K562 (cell line): Measurements from ENCODE around the gene MRPL27. TPM values are rescaled to one million over a fixed set of nuclear protein-coding genes. Genes with fewer than 3 reads are reported as not detected.

Experiments
- CTCF ChIP-seq, 3 experiments: IDR thresholded peaks in 2 of 3; conservative IDR thresholded peaks in 1 of 3; 2 replicates each; pipeline ENCODE4 v1.5.1; 2011 to 2012; ENCODE audit warnings: low read length in 3 of 3, mild to moderate bottlenecking in 3 of 3, control low read depth in 2 of 3, improper control_type of control experiment in 1 of 3, inconsistent platforms in 1 of 3, low read depth in 1 of 3, mixed read lengths in 1 of 3, moderate library complexity in 1 of 3; ENCODE audit not compliant: insufficient read depth in 2 of 3
- ELF1 ChIP-seq: fragments of 200-800 bp; sonication (Bioruptor generic); IDR thresholded peaks from 2 replicates; pipeline ENCODE4 v1.6.1; 2016; ENCODE audit warnings: missing genetic modification characterization, missing compliant biosample characterization
- GATAD2B ChIP-seq: fragments of 450-650 bp; IDR thresholded peaks from 2 replicates; pipeline ENCODE4 v1.6.1; 2017; ENCODE audit warnings: mild to moderate bottlenecking, borderline replicate concordance
- GTF2A2 ChIP-seq: IDR thresholded peaks from 2 replicates; pipeline ENCODE4 v1.6.1; 2016; ENCODE audit warnings: mild to moderate bottlenecking, missing genetic modification characterization, missing compliant biosample characterization
- HMG20A ChIP-seq: fragments of 450-650 bp; formaldehyde crosslinking; conservative IDR thresholded peaks from 2 replicates; pipeline ENCODE4 v1.4.0; 2020; ENCODE audit warnings: mild to moderate bottlenecking, mixed read lengths
- MIER1 ChIP-seq: fragments of 450-650 bp; IDR thresholded peaks from 2 replicates; pipeline ENCODE4 v1.6.1; 2016; ENCODE audit warnings: antibody characterized with exemption, mild to moderate bottlenecking, low read depth
- POLR2AphosphoS5 ChIP-seq: IDR thresholded peaks from 2 replicates; pipeline ENCODE4 v1.6.1; 2011; ENCODE audit warnings: mild to moderate bottlenecking, low read depth, low read length, moderate library complexity; ENCODE audit not compliant: control insufficient read depth, insufficient read depth
- RHOXF2B ChIP-seq: fragments of 250-450 bp; sonication (Bioruptor Pico); conservative IDR thresholded peaks from 2 replicates; pipeline ENCODE4 v1.5.1; 2021
- SETDB1 ChIP-seq: IDR thresholded peaks from one replicate; pipeline ENCODE4 v1.6.1; 2012; ENCODE audit warnings: low read length, control low read depth, inconsistent platforms
- SMAD1 ChIP-seq: fragments of 150-350 bp; IDR thresholded peaks from 2 replicates; pipeline ENCODE4 v1.6.1; 2014; ENCODE audit warnings: low read length, low read depth; ENCODE audit not compliant: partially characterized antibody
- SP1 ChIP-seq: sonication (generic); formaldehyde crosslinking; IDR thresholded peaks from 2 replicates; pipeline ENCODE4 v1.8.1; 2022; ENCODE audit warnings: mild to moderate bottlenecking, missing genetic modification reagents
- STAT5B ChIP-seq: fragments of 250-450 bp; sonication (Bioruptor Pico); IDR thresholded peaks from 2 replicates; pipeline ENCODE4 v1.8.0; 2021; ENCODE audit warnings: mild to moderate bottlenecking, inconsistent platforms
- TCF7L2 ChIP-seq: fragments of 150-350 bp; IDR thresholded peaks from 2 replicates; pipeline ENCODE4 v1.6.1; 2016; ENCODE audit warnings: low read depth, mild to moderate bottlenecking, low read length, moderate library complexity
- TOE1 ChIP-seq, 2 experiments: fragments of 450-650 bp in 1 of 2; sonication (generic) in 1 of 2; formaldehyde crosslinking in 1 of 2; IDR thresholded peaks; 2 replicates each; pipeline versions ENCODE4 v1.7.1 to v1.8.0; 2016 to 2022; ENCODE audit warnings: borderline replicate concordance in 2 of 2, mild to moderate bottlenecking in 2 of 2, antibody characterized with exemption in 1 of 2, inconsistent platforms in 1 of 2, low read depth in 1 of 2, missing genetic modification reagents in 1 of 2, moderate library complexity in 1 of 2
- ZEB2 ChIP-seq: fragments of 450-650 bp; IDR thresholded peaks from 2 replicates; pipeline ENCODE4 v1.6.1; 2016
- ZNF280B ChIP-seq: fragments of 250-450 bp; sonication (Bioruptor Pico); IDR thresholded peaks from 2 replicates; pipeline ENCODE4 v1.5.1; 2021; ENCODE audit warnings: mild to moderate bottlenecking
- ZNF785 ChIP-seq: fragments of 250-450 bp; sonication (Bioruptor Pico); IDR thresholded peaks from 2 replicates; pipeline ENCODE4 v1.4.0; 2020; ENCODE audit warnings: mild to moderate bottlenecking
- polyA plus RNA-seq, 8 experiments: library from polyadenylated mRNA; depleted of rRNA in 4 of 8; stranded (reverse) in 5 of 8; unstranded in 3 of 8; fragments of >200 nt; fragmentation: Nextera tagmentation in 2 of 8; fragmentation: Illumina TruSeq in 1 of 8; extraction: Ambion mirVana in 2 of 8; extraction: Trizol in 1 of 8; gene quantifications; 2 replicates each; pipeline versions ENCODE4 v1.2.1 to v1.2.3, GENCODE V29; 2011 to 2014; ENCODE audit warnings: inconsistent platforms in 1 of 8, missing spikeins in 1 of 8
- total RNA-seq, 7 experiments: library from RNA; depleted of rRNA in 6 of 7; stranded (reverse); fragments of >200 nt in 6 of 7; fragmentation: Illumina TruSeq in 2 of 7; extraction: Trizol in 2 of 7; gene quantifications; 2 replicates each; pipeline versions ENCODE4 v1.2.1 to v1.2.3, GENCODE V29; 2011 to 2021; ENCODE audit warnings: low replicate concordance in 1 of 7
- TF ChIP-seq, protein P1 (sequence below), 2 experiments: fragments of 450-650 bp in 1 of 2; IDR thresholded peaks; 2 replicates each; pipeline ENCODE4 v1.6.1; 2011 to 2017; ENCODE audit warnings: low read depth in 2 of 2, antibody characterized with exemption in 1 of 2, borderline replicate concordance in 1 of 2, low read length in 1 of 2, mild to moderate bottlenecking in 1 of 2, mixed read lengths in 1 of 2; ENCODE audit not compliant: control insufficient read depth in 1 of 2
- TF ChIP-seq, protein P2 (sequence below), 2 experiments: fragments of 450-650 bp; IDR thresholded peaks; 2 replicates each; pipeline ENCODE4 v1.6.1; 2016

Gene MRPL27
- total and polyA plus RNA-seq, 9 of the 15 experiments (the other 6 are each of a cell fraction or from before 2014, with no cell fraction given), result 96.3 to 401 (median 142) TPM

GRCh38 chr17:50397111-50397918 is 24.3 kb upstream of the MRPL27 start, which contains the start of gene LRRC59 (continued):
- TF ChIP-seq, protein P1, sequence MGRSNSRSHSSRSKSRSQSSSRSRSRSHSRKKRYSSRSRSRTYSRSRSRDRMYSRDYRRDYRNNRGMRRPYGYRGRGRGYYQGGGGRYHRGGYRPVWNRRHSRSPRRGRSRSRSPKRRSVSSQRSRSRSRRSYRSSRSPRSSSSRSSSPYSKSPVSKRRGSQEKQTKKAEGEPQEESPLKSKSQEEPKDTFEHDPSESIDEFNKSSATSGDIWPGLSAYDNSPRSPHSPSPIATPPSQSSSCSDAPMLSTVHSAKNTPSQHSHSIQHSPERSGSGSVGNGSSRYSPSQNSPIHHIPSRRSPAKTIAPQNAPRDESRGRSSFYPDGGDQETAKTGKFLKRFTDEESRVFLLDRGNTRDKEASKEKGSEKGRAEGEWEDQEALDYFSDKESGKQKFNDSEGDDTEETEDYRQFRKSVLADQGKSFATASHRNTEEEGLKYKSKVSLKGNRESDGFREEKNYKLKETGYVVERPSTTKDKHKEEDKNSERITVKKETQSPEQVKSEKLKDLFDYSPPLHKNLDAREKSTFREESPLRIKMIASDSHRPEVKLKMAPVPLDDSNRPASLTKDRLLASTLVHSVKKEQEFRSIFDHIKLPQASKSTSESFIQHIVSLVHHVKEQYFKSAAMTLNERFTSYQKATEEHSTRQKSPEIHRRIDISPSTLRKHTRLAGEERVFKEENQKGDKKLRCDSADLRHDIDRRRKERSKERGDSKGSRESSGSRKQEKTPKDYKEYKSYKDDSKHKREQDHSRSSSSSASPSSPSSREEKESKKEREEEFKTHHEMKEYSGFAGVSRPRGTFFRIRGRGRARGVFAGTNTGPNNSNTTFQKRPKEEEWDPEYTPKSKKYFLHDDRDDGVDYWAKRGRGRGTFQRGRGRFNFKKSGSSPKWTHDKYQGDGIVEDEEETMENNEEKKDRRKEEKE (IDR thresholded peaks at IDR 0.05; ENCODE audit: borderline replicate concordance in 1 of 2, control insufficient read depth in 1 of 2, low read depth in 2 of 2, low read length in 1 of 2), result no peak
- TF ChIP-seq MIER1 (no peak), ZNF280B (CRISPR knock-in tag) (no peak), SP1 (CRISPR knock-in tag) (peak; percentile 97), RHOXF2B (CRISPR knock-in tag) (no peak), ZEB2 (no peak), TOE1 (IDR thresholded peaks at IDR 0.05; ENCODE audit: borderline replicate concordance) (peak; percentile 83), TOE1 (CRISPR knock-in tag; IDR thresholded peaks at IDR 0.05; ENCODE audit: borderline replicate concordance, low read depth) (peak; percentile 91; the same call in 1 of the 2 replicates), ELF1 (tag) (peak; percentile 98), CTCF (IDR thresholded peaks at IDR 0.05 in 2 of 3, conservative IDR thresholded peaks at IDR 0.05 in 1 of 3; ENCODE audit: insufficient read depth in 2 of 3, low read depth in 1 of 3, low read length in 3 of 3) (peak; percentile 92 to 97 (median 95)), HMG20A (CRISPR knock-in tag) (no peak), POLR2AphosphoS5 (peak; percentile 83), STAT5B (CRISPR knock-in tag) (no peak), GTF2A2 (tag) (no peak), GATAD2B (peak; percentile 96), TCF7L2 (no peak), SETDB1 (no peak), SMAD1 (peak; percentile 16), ZNF785 (CRISPR knock-in tag) (no peak)
- TF ChIP-seq, protein P2, sequence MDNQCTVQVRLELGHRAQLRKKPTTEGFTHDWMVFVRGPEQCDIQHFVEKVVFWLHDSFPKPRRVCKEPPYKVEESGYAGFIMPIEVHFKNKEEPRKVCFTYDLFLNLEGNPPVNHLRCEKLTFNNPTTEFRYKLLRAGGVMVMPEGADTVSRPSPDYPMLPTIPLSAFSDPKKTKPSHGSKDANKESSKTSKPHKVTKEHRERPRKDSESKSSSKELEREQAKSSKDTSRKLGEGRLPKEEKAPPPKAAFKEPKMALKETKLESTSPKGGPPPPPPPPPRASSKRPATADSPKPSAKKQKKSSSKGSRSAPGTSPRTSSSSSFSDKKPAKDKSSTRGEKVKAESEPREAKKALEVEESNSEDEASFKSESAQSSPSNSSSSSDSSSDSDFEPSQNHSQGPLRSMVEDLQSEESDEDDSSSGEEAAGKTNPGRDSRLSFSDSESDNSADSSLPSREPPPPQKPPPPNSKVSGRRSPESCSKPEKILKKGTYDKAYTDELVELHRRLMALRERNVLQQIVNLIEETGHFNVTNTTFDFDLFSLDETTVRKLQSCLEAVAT (IDR thresholded peaks at IDR 0.05), result peak; percentile 31 to 79; a peak in 2 of 4 replicates
